HUDEP-2 (cell line): Measurements from ENCODE around the gene MSANTD1.

Experiments
- DNase-seq, 76 experiments: peaks; one replicate each; lab custom pipeline; 2025; ENCODE audit not compliant: unreplicated experiment in 76 of 76; lab: John Stamatoyannopoulos, UW

MSANTD1 gene

DNA sequence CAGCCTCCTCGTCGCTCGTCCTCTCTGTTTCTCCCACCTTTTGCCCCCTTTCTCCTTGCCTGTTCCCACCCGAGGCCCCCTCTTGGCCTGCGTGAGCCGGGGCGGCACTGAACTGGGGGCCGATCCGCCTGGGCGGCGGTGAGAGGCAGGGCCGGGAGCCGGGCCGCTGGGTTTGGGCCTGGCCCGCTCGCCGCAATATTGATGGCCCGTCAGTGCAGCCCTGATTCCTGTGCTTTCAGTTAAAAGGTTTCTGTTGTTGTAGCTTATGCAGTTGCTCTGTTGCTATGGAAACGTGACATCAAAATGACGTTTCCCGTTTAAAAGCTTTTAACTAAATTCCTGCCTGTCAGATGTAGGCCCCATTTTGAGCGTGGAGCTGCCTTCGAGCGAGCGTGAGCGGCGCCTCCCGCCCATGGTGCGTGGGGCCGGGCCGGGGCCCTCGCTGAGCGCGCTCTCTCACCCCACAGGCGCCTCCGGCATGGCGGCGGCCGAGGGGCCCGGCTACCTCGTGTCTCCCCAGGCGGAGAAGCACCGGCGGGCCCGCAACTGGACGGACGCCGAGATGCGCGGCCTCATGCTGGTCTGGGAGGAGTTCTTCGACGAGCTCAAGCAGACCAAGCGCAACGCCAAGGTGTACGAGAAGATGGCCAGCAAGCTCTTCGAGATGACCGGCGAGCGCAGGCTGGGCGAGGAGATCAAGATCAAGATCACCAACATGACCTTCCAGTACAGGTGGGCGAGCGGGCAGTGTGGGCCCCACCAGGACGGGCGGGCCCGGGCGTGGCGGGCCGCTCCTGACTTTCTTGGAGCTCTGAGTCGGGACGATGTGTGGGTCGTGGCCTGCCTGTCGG is at the start of gene MSANTD1:
MSANTD1 (plus strand) TSS at position 349 of the 851 bp plus-strand sequence; CDS start at position 413, 64 bp downstream.
- no peak for DNase-seq

GRCh38 chr4:3199653-3200422 is 49.1 kb upstream of the MSANTD1 start:
- no peak for DNase-seq

DNA sequence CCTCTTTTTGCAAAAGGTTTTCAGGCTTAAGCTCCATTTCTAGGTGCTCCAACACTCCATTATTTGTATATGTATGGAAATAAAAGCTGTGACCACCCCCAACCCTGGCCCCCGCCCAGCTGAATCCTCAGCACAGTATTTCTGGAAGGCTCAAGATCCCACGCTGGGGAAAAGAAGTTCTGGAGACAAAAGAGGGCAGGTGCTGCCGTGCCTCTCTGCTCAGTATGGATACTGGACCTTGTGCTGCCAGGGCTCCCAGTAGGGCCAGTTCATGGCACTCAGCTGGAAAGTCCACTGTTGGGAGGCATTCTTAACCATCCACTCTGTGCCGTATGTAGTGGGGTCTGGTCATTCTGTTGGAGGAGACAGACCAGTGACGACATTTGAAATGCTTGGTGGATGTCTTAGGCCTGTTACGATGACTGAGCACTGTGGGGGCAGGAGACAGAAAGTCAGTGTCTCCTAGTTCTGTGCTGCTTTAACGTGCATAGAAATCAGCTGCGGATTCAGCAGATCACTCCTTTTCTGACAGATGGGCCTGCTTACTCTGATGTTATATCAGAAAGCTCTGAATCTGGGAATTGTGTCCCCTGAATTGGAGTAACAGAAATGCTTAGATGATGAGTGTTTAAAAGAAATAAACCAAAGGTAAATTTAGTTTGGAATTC is 48.4 kb upstream of the MSANTD1 start:
- DNase-seq = no peak

DNA sequence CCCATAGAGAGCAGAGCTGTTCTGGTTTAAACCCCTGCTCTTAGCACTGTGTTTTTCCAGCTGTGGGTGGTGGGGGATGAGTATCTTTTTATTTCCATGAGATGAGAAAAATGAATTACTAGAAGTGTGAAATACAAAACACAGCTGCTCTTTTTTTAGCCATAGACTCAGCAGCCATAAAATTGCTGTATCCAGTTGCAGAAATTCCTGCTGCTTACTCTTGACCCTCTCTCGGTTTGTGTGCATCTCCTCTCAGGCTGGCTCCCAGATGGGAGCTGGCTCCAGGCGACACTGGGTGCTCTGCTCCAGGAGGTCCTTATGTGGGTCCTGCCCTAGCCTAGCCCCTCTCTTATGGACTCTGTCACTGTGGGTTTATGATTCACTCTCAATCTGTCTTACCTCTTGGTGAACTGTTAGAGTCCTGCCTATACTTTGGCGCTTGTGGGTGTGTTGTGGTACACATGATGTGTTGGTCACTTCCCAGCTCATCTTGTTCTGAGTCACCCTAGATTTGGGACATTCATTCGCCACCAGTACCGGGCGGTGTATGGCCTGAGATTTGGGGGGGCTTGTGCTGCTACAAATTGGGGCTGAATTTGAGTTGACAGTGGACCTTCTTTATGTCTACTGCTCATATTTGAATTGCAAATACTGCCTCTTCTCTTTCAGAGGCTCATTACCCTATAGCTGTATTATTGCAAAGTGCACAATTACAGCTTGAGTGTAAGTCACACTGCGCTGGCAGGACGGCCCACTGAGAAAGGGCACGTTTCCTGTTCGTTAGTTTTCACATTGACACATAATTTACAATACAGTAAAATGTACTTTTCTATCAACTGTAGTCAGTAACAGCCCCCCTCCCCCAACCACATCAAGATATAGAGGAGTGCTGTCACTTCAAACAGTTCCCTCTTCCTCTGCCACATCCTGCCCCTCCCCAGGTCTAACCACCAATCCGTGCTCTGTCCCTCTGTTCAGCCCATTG is 46.9 kb upstream of the MSANTD1 start:
- DNase-seq = peak in 8 of 76 experiments; percentile 2 to 16 (median 9)

DNA sequence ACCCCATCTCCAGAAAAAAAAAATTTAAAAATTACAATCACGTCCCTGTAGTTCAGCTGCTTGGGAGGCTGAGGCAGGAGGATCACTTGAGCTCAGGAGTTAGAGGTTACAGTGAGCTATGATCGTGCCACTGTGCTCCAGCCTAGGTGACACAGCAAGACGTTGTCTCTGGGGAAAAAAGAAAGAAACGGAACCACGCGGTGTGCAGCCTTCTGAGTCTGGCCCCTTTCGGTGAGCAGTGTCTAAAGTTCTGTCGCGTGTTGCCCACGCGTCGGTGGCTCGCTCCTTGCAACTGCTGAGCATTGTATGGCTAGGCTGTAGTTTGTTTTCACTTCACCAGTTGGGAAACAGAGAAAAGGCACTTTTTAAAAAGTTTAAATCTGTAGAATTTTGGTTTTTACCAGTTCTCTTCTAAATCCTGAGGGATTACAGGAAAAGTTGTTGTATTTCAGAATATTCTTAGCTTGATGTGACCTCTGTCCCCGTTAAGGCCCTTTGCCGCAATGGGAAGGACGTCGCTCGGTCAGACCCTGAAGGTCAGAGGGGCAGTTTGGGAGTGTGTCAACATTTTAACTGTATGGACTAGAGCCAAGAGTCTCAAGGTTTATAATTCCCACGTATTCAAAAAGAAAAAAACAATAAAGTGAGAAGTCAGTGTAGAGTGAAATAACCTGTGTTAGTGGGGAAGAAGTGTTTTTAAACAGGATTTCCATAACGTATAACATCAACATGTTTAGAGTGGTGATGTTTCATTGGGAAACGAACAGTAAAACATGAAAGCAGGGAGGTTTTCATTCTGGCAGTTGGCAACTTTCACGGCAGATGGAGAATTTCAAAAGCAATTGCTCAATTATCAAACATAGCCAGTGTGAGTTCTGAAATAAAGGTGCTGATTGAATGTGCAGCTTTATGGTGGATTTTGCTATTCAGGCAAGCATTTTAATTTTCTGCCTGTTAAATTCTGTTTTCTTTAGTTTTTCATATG is 45.8 kb upstream of the MSANTD1 start:
- no peak for DNase-seq

DNA sequence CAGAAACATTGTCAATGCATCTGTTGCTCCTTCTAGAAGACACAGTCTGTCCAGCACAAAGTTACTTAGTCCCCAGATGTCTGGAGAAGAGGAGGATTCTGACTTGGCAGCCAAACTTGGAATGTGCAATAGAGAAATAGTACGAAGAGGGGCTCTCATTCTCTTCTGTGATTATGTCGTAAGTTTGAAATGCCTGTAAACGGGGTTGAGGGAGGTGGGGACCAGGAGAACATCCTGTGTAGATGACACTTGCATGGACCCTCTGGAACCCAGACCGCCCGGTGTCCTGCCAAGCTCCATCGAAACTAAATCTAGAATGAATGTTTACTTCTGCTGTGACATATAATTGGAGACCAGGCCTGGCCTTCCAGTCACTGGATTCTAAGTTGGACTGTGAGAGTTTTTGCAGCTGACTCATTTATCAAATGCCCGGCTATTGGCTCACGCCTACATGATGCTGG is 45.0 kb upstream of the MSANTD1 start:
- DNase-seq = no peak

- DNase-seq = no peak
Observed at GRCh38 chr4:3205995-3206394, 43.0 kb upstream of the MSANTD1 start.

- DNase-seq = no peak
Observed at GRCh38 chr4:3206439-3207100, 42.4 kb upstream of the MSANTD1 start.

- DNase-seq = no peak
Observed at GRCh38 chr4:3207531-3208037, 41.4 kb upstream of the MSANTD1 start.

- DNase-seq = no peak
Observed at GRCh38 chr4:3208826-3209225, 40.1 kb upstream of the MSANTD1 start.

- DNase-seq = no peak
Observed at GRCh38 chr4:3209551-3210325, 39.2 kb upstream of the MSANTD1 start.

DNA sequence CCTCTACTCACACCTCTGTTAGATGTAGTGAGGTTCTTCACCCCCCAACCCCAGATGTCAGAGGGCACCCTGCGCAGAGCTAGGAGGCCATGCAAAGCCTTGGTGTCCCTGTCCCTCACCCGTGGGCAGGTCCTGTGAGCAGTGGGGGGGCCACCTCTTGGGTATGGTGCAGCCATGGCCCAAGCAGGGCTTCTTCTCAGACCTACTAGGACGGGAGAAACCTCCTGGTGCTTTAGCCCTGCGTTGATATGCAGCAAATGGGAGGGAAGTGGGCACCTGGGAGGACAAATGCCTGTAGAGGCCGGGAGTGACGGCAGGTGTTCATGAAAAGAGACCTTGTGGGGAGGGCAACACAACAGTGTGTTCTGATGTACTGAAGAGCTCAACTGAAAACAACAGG is 38.5 kb upstream of the MSANTD1 start:
- no peak for DNase-seq

DNA sequence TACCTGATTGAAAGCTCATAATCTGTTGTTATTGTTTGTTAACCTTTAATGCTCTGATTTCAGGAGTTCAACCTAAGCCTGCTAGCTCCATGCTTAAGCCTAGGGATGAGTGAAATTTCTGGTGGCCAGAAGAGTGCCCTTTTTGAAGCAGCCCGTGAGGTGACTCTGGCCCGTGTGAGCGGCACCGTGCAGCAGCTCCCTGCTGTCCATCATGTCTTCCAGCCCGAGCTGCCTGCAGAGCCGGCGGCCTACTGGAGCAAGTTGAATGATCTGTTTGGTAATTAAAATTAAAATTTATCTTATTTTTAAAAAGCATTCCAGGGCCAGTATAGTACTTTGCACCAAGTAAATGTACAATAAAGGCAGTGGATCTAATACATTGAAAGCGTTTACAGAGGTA is 37.1 kb upstream of the MSANTD1 start:
- DNase-seq = no peak

GRCh38 chr4:3212391-3213105 is 36.4 kb upstream of the MSANTD1 start:
- DNase-seq = no peak

DNA sequence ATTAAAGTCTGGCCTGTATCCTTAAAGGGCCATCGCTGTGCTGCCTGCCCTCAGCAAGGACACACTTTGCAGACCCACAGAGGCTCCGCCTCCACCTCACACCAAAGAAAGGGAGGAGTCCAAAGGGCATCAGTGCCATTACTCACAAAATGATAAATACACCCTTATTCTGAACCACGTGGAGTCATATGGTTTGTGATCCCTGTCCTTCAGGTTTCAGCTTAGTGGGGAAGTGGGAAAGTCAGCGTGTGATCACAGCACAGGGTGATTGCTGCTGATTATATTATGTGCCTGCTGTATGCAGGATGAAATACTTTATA is 35.9 kb upstream of the MSANTD1 start:
- DNase-seq = no peak

DNA sequence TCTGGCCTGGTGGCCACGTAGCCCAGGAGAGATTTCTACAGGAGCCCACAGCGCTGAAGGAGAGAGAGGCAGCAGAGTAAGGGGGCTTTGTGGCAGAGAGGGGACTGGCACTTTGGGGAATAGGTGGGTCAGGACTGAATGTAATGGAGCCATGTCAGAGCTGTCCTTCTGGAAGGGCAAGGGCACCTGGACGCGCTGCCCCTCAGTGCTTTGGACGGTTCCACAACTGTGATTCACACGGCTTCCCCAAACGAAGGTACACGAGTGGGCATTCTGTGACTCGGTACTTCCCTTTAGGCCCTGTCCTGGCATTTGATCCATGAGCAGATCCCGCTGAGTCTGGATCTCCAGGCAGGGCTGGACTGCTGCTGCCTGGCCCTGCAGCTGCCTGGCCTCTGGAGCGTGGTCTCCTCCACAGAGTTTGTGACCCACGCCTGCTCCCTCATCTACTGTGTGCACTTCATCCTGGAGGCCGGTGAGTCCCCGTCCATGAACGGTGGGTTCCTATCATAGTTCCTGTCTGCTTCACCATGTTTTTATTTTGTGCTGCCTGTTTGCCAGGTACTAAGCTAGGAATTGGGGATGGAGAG is 35.2 kb upstream of the MSANTD1 start:
- DNase-seq = no peak

GRCh38 chr4:3215256-3215655 is 33.7 kb upstream of the MSANTD1 start:
- DNase-seq = no peak
